Esophagus squamous epithelium (tissue), 4 donors: ENCODE results near the gene TMEM11.

Experiments used
- POLR2A ChIP-seq, 4 donors: fragments of 450-650 bp; IDR thresholded peaks; one replicate each; pipeline ENCODE4 v1.6.1; 2017; ENCODE audit warnings: antibody characterized with exemption in 4 of 4, mild to moderate bottlenecking in 4 of 4, moderate library complexity in 3 of 4
- TF ChIP-seq, protein P1 (sequence below), 6 experiments: fragments of 450-650 bp in 4 of 6; fragments of 200-600 bp in 2 of 6; sonication (generic) in 2 of 6; IDR thresholded peaks; one replicate each; pipeline ENCODE4 v1.5.1; 2016 to 2019; ENCODE audit warnings: antibody characterized with exemption in 6 of 6, mild to moderate bottlenecking in 4 of 6, moderate library complexity in 4 of 6

- no peak for TF ChIP-seq POLR2A (IDR thresholded peaks at IDR 0.05)
- TF ChIP-seq, protein P1, sequence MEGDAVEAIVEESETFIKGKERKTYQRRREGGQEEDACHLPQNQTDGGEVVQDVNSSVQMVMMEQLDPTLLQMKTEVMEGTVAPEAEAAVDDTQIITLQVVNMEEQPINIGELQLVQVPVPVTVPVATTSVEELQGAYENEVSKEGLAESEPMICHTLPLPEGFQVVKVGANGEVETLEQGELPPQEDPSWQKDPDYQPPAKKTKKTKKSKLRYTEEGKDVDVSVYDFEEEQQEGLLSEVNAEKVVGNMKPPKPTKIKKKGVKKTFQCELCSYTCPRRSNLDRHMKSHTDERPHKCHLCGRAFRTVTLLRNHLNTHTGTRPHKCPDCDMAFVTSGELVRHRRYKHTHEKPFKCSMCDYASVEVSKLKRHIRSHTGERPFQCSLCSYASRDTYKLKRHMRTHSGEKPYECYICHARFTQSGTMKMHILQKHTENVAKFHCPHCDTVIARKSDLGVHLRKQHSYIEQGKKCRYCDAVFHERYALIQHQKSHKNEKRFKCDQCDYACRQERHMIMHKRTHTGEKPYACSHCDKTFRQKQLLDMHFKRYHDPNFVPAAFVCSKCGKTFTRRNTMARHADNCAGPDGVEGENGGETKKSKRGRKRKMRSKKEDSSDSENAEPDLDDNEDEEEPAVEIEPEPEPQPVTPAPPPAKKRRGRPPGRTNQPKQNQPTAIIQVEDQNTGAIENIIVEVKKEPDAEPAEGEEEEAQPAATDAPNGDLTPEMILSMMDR (IDR thresholded peaks at IDR 0.05): no peak
Observed at GRCh38 chr17:21164620-21165019, 49.3 kb downstream of the TMEM11 start.
